A549 (cell line): ENCODE measurements around the gene ATP5F1D.

Experiments used
- ATOH8 ChIP-seq: fragments of 250-450 bp; sonication (Bioruptor Pico); IDR thresholded peaks from 2 replicates; pipeline ENCODE4 v1.5.0; 2020; ENCODE audit warnings: low read depth, mild to moderate bottlenecking, moderate library complexity
- BHLHE40 ChIP-seq: IDR thresholded peaks from 2 replicates; pipeline ENCODE4 v1.6.1; 2012; ENCODE audit warnings: low read depth, low read length, inconsistent platforms
- CHD2 ChIP-seq: fragments of 150-350 bp; IDR thresholded peaks from 2 replicates; pipeline ENCODE4 v1.6.1; 2014; ENCODE audit warnings: low read length; ENCODE audit not compliant: partially characterized antibody
- CTCF ChIP-seq: fragments of >200 bp; sonication (Bioruptor Twin); formaldehyde crosslinking; IDR thresholded peaks from 3 replicates; pipeline ENCODE4 v1.5.1; 2016
- EP300 ChIP-seq, 2 experiments: fragments of >200 bp; sonication (Bioruptor Twin); formaldehyde crosslinking; IDR thresholded peaks; 2 replicates in 1 of 2; 3 replicates in 1 of 2; pipeline ENCODE4 v1.6.1; 2016 to 2017
- HDAC2 ChIP-seq: fragments of 200-600 bp; sonication (generic); IDR thresholded peaks from 2 replicates; pipeline ENCODE4 v1.6.1; 2016
- HOXB13 ChIP-seq: fragments of 250-450 bp; sonication (Bioruptor Pico); IDR thresholded peaks from 2 replicates; pipeline ENCODE4 v1.5.0; 2020; ENCODE audit warnings: low read depth, mild to moderate bottlenecking, moderate library complexity
- PHF8 ChIP-seq: fragments of 200-600 bp; sonication (generic); IDR thresholded peaks from 2 replicates; pipeline ENCODE4 v1.6.1; 2016; ENCODE audit warnings: low read depth, mild to moderate bottlenecking, antibody characterized with exemption, moderate library complexity, borderline replicate concordance
- POLR2A ChIP-seq: IDR thresholded peaks from 2 replicates; pipeline ENCODE4 v1.6.1; 2012; ENCODE audit warnings: mild to moderate bottlenecking, low read length
- POLR2AphosphoS2 ChIP-seq: conservative IDR thresholded peaks from 2 replicates; pipeline ENCODE4 v1.6.1; 2012; ENCODE audit warnings: low read length, improper control_type of control experiment, inconsistent platforms
- TF ChIP-seq, protein P1 (sequence below): fragments of 150-350 bp; IDR thresholded peaks from 2 replicates; pipeline ENCODE4 v1.6.1; 2014; ENCODE audit warnings: low read depth, mild to moderate bottlenecking, low read length

- TF ChIP-seq CTCF (no peak), POLR2A (peak; percentile 85), EP300 (IDR thresholded peaks at IDR 0.05) (no peak; a peak in 1 of 5 replicates), ATOH8 (CRISPR knock-in tag) (0 out of 2 replicates have a peak, but pooled peaks have one; percentile 65), HOXB13 (CRISPR knock-in tag) (no peak), PHF8 (no peak), BHLHE40 (peak; percentile 56), CHD2 (no peak), HDAC2 (no peak), POLR2AphosphoS2 (no peak)
- TF ChIP-seq, protein P1, sequence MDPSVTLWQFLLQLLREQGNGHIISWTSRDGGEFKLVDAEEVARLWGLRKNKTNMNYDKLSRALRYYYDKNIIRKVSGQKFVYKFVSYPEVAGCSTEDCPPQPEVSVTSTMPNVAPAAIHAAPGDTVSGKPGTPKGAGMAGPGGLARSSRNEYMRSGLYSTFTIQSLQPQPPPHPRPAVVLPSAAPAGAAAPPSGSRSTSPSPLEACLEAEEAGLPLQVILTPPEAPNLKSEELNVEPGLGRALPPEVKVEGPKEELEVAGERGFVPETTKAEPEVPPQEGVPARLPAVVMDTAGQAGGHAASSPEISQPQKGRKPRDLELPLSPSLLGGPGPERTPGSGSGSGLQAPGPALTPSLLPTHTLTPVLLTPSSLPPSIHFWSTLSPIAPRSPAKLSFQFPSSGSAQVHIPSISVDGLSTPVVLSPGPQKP, result no peak
Observed at GRCh38 chr19:1275260-1275975, 33.9 kb downstream of the ATP5F1D start, which contains the start of gene FAM174C.
